HepG2 (cell line): ENCODE results near the gene MRPL2. TPM values are rescaled to one million over a fixed set of nuclear protein-coding genes. Genes with fewer than 3 reads are reported as not detected.

ENCODE experiments used
- CREB3 ChIP-seq: sonication (generic); formaldehyde crosslinking; IDR thresholded peaks from 2 replicates; pipeline ENCODE4 v1.5.0; 2020; ENCODE audit warnings: missing genetic modification reagents
- DMTF1 ChIP-seq: sonication (generic); formaldehyde crosslinking; IDR thresholded peaks from 2 replicates; pipeline ENCODE4 v1.4.0; 2020; ENCODE audit warnings: mild to moderate bottlenecking, missing genetic modification reagents
- KIAA2018 ChIP-seq: sonication (generic); formaldehyde crosslinking; IDR thresholded peaks from 2 replicates; pipeline ENCODE4 v1.5.0; 2020; ENCODE audit warnings: mild to moderate bottlenecking, missing genetic modification reagents, borderline replicate concordance
- MEIS1 ChIP-seq: sonication (generic); formaldehyde crosslinking; IDR thresholded peaks from 2 replicates; pipeline ENCODE4 v1.9.0; 2021; ENCODE audit warnings: mild to moderate bottlenecking, missing genetic modification reagents, moderate library complexity, borderline replicate concordance
- MLXIP ChIP-seq: sonication (generic); formaldehyde crosslinking; IDR thresholded peaks from 2 replicates; pipeline ENCODE4 v1.9.0; 2021; ENCODE audit warnings: missing genetic modification reagents, borderline replicate concordance
- PLSCR1 ChIP-seq: sonication (generic); formaldehyde crosslinking; IDR thresholded peaks from 2 replicates; pipeline ENCODE4 v1.5.0; 2020; ENCODE audit warnings: missing genetic modification reagents, mild to moderate bottlenecking, borderline replicate concordance
- POLR2A ChIP-seq, 2 experiments: IDR thresholded peaks; 2 replicates each; pipeline ENCODE4 v1.6.1; 2011; ENCODE audit warnings: low read depth in 2 of 2, low read length in 2 of 2, mild to moderate bottlenecking in 1 of 2, moderate library complexity in 1 of 2; ENCODE audit not compliant: insufficient read depth in 1 of 2
- RAD51 ChIP-seq: fragments of 450-650 bp; IDR thresholded peaks from 2 replicates; pipeline ENCODE4 v1.6.1; 2016; ENCODE audit warnings: borderline replicate concordance
- SAFB2 ChIP-seq: sonication (generic); formaldehyde crosslinking; IDR thresholded peaks from 2 replicates; pipeline ENCODE4 v1.5.1; 2020; ENCODE audit warnings: missing genetic modification reagents, low read depth, mild to moderate bottlenecking, borderline replicate concordance
- SP140L ChIP-seq: sonication (generic); formaldehyde crosslinking; IDR thresholded peaks from 2 replicates; pipeline ENCODE4 v1.4.0; 2020; ENCODE audit warnings: missing genetic modification reagents, borderline replicate concordance
- ZMYM2 ChIP-seq: sonication (generic); formaldehyde crosslinking; IDR thresholded peaks from 2 replicates; pipeline ENCODE4 v1.8.0; 2022; ENCODE audit warnings: mild to moderate bottlenecking, missing genetic modification reagents
- ZNF512 ChIP-seq: sonication (generic); formaldehyde crosslinking; IDR thresholded peaks from 2 replicates; pipeline ENCODE4 v1.4.0; 2020; ENCODE audit warnings: mild to moderate bottlenecking, missing genetic modification reagents
- polyA plus RNA-seq, 8 experiments: library from polyadenylated mRNA; depleted of rRNA in 3 of 8; stranded (reverse) in 7 of 8; unstranded in 1 of 8; fragments of >200 nt; fragmentation: Illumina TruSeq in 4 of 8; extraction: Trizol in 4 of 8; gene quantifications; 2 replicates each; pipeline versions ENCODE4 v1.2.1 to v1.2.3, GENCODE V29; 2011 to 2016; ENCODE audit warnings: low read depth in 4 of 8, missing spikeins in 1 of 8, mixed read lengths in 1 of 8; ENCODE audit not compliant: insufficient read depth in 1 of 8
- total RNA-seq, 5 experiments: library from RNA; depleted of rRNA; stranded (reverse); fragments of >200 nt; fragmentation: Illumina TruSeq; extraction: Trizol; gene quantifications; 2 replicates each; pipeline ENCODE4 v1.2.3, GENCODE V29; 2016; ENCODE audit warnings: low read depth in 1 of 5

The MRPL2 gene
- total and polyA plus RNA-seq, 2 of the 13 experiments (the other 11 are each of a cell fraction or from before 2014, with no cell fraction given), result 56.8 to 65.6 TPM

GRCh38 chr6:43078691-43079090 is 19.5 kb upstream of the MRPL2 start (continued):
- TF ChIP-seq KIAA2018 (CRISPR knock-in tag), result no peak
- no peak for TF ChIP-seq POLR2A (IDR thresholded peaks at IDR 0.05; ENCODE audit: insufficient read depth in 1 of 2, low read depth in 2 of 2, low read length in 2 of 2)
- no peak for TF ChIP-seq RAD51
- no peak for TF ChIP-seq SP140L (CRISPR knock-in tag)
- TF ChIP-seq MEIS1 (CRISPR knock-in tag), result no peak
- no peak for TF ChIP-seq ZNF512
- TF ChIP-seq DMTF1 (CRISPR knock-in tag), result no peak
- TF ChIP-seq PLSCR1 (CRISPR knock-in tag), result no peak
- TF ChIP-seq MLXIP, result no peak
- TF ChIP-seq ZMYM2 (CRISPR knock-in tag), result no peak
- TF ChIP-seq SAFB2 (CRISPR knock-in tag), result no peak
- TF ChIP-seq CREB3 (CRISPR knock-in tag), result no peak
